Gastrocnemius medialis (tissue), 4 donors: ENCODE results near the gene ASTN2.

Experiments
- POLR2A ChIP-seq, 2 donors: fragments of 450-650 bp; IDR thresholded peaks; one replicate each; pipeline ENCODE4 v1.6.1; 2017; ENCODE audit warnings: antibody characterized with exemption in 2 of 2, mild to moderate bottlenecking in 2 of 2, moderate library complexity in 2 of 2
- TF ChIP-seq, protein P1 (sequence below), 5 experiments: fragments of 450-650 bp in 3 of 5; fragments of 200-600 bp in 2 of 5; sonication (generic) in 2 of 5; IDR thresholded peaks in 4 of 5; conservative IDR thresholded peaks in 1 of 5; 1 replicate in 4 of 5; 2 replicates in 1 of 5; pipeline ENCODE4 v1.5.1; 2016 to 2019; ENCODE audit warnings: antibody characterized with exemption in 5 of 5, mild to moderate bottlenecking in 3 of 5, moderate library complexity in 3 of 5

- TF ChIP-seq, protein P1, sequence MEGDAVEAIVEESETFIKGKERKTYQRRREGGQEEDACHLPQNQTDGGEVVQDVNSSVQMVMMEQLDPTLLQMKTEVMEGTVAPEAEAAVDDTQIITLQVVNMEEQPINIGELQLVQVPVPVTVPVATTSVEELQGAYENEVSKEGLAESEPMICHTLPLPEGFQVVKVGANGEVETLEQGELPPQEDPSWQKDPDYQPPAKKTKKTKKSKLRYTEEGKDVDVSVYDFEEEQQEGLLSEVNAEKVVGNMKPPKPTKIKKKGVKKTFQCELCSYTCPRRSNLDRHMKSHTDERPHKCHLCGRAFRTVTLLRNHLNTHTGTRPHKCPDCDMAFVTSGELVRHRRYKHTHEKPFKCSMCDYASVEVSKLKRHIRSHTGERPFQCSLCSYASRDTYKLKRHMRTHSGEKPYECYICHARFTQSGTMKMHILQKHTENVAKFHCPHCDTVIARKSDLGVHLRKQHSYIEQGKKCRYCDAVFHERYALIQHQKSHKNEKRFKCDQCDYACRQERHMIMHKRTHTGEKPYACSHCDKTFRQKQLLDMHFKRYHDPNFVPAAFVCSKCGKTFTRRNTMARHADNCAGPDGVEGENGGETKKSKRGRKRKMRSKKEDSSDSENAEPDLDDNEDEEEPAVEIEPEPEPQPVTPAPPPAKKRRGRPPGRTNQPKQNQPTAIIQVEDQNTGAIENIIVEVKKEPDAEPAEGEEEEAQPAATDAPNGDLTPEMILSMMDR (IDR thresholded peaks at IDR 0.05 in 4 of 5, conservative IDR thresholded peaks at IDR 0.05 in 1 of 5): no peak
- TF ChIP-seq POLR2A (IDR thresholded peaks at IDR 0.05): no peak
Observed at GRCh38 chr9:116409638-116410037, 1005.2 kb downstream of the ASTN2 start.
